ENCODE data around the gene HDHD5.

- TF ChIP-seq CTCF (IDR thresholded peaks at IDR 0.05) (no peak), EZH2 (IDR thresholded peaks at IDR 0.05) (no peak), EZH2phosphoT487 (IDR thresholded peaks at IDR 0.05) (no peak)
These were observed 42.3 kb downstream of the HDHD5 start for GRCh38 chr22:17116572-17117330.

All from neural progenitor cell (in vitro differentiated cells).